HG03108 (cell line): ENCODE results near the gene NTRK2.
"Not testable (repeated sequence)": the region's sequence is repeated elsewhere in the genome, so short reads cannot be mapped to it uniquely, and the experiment has no call there.

Source experiments
- ATAC-seq: cut with Tn5 transposase; IDR thresholded peaks from one replicate; pipeline ENCODE4 v1.9.1; 2021; ENCODE audit warnings: moderate library complexity; ENCODE audit not compliant: unreplicated experiment

The NTRK2 gene

GRCh38 chr9:85046475-85046874 lies 376.9 kb downstream of the NTRK2 start:
- ATAC-seq, result no peak

GRCh38 chr9:85053206-85053786 lies 383.8 kb downstream of the NTRK2 start:
- ATAC-seq, result no peak

DNA sequence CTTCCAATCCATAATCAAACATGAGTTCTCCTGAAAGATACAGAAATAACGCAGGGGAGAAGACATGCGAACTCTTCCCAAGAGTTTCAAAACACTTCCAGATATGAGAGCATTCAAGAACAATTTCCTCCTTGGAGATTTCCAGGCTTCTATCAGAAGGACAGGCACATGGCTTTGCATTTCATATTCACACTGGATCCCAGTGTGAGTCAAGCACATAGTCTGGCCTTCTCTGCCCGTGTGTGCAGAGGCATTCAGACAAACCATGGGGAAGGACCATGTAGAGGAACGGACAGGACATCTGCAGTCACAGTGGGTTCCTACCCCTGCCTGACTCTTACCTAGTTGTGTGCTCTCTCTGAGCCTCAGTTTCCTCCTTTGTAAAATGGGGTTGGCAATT lies 384.5 kb downstream of the NTRK2 start:
- no peak for ATAC-seq

- no peak for ATAC-seq
Observed at GRCh38 chr9:85055506-85056202, 386.1 kb downstream of the NTRK2 start.

DNA sequence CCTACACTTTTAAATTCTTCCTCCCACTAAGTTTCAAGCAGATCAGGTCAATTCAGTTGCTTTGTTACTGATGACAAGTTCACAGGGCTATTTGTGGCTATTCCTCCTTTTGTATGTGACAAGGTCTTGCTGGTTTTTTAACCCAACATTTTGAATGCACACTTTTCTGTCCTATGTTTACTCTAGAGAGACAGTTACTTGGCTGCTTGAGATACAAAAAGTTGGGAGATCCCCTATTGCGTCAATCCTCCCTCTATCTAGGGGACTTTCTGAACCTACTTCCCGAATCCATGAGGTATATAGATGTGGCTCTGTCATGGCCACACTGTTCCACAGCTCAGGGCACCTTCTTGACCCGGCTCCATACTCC lies 386.7 kb downstream of the NTRK2 start:
- no peak for ATAC-seq

DNA sequence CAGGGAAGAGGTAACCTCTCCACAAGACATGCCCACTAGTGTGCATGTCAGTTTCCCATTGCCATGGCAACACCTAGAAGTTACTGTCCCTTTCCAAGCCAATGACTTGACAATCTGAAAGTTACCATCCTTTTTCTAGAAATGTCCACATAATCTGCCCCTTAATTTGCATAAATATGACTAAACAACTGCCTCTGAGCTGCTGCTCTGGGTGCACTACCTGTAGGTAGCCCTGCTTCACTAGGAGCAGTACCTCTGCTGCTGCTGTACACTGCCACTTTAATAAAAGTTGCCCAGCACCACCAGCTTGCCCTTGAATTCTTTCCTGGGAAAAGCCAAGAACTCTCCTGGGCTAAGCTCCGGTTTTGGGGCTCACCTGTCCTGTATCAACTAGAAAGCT lies 392.4 kb downstream of the NTRK2 start:
- no peak for ATAC-seq

GRCh38 chr9:85062385-85063022 lies 393.0 kb downstream of the NTRK2 start:
- ATAC-seq, result no peak

GRCh38 chr9:85064811-85065371 lies 395.4 kb downstream of the NTRK2 start:
- no peak for ATAC-seq

- no peak for ATAC-seq
Observed at GRCh38 chr9:85067792-85068191, 398.3 kb downstream of the NTRK2 start.

DNA sequence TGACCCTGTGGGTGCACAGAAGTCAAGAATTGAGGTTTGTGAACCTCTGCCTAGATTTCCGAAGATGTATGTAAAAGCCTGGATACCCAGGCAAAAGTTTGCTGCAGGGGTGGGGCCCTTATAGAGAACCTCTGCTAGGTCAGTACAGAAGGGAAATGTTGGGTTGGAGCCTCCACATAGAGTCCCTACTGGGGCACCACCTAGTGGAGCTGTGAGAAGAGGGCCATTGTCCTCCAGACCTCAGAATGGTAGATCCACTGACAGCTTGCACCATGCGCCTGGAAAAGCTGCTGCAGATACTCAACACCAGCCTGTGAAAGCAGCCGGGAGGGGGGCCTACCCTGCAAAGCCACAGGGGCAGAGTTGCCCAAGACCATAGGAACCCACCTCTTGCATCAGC lies 399.9 kb downstream of the NTRK2 start:
- ATAC-seq, result not testable (repeated sequence)
